B cell (primary cell): ENCODE data around the gene ANK2. TPM values are rescaled to one million over a fixed set of nuclear protein-coding genes. Genes with fewer than 3 reads are reported as not detected.

ENCODE experiments used
- ATAC-seq: fragments of 200-7000 bp; cut with Tn5 transposase; one replicate; pipeline ENCODE4 v1.10.0; 2021; ENCODE audit warnings: low read depth, mild to moderate bottlenecking, moderate number of reproducible peaks, moderate library complexity
- CTCF ChIA-PET: fragments of 350-600 bp; sonication (Branson Sonifier 250); formaldehyde crosslinking; loops from one replicate; lab custom pipeline; 2021; ENCODE audit warnings: antibody characterized with exemption, inconsistent platforms; lab: Charles Lee
- POLR2A ChIA-PET: fragments of 350-600 bp; sonication (Branson Sonifier 250); formaldehyde crosslinking; loops from one replicate; lab custom pipeline; 2021; ENCODE audit warnings: antibody characterized with exemption; lab: Charles Lee
- DNase-seq: peaks from one replicate; pipeline ENCODE4 v3.0.0; 2013
- H2AFZ ChIP-seq: 2 replicates; pipeline ENCODE4 v1.6.1; 2012; ENCODE audit warnings: mild to moderate bottlenecking, low read depth, low read length; ENCODE audit not compliant: insufficient read depth, poor library complexity, severe bottlenecking
- H3K27ac ChIP-seq, 2 donors: 1 replicate in 1 of 2; 2 replicates in 1 of 2; pipeline ENCODE4 v1.5.1; 2012 to 2013; ENCODE audit warnings: low read length in 2 of 2, mild to moderate bottlenecking in 2 of 2, moderate library complexity in 1 of 2
- H3K27me3 ChIP-seq, 4 experiments: fragments of 200-600 bp in 1 of 4; sonication (generic) in 1 of 4; replicated peaks in 1 of 4; 1 replicate in 2 of 4; 2 replicates in 2 of 4; pipeline versions ENCODE4 v1.6.1 to v1.7.0; 2013 to 2016; ENCODE audit warnings: low read length in 3 of 4, mild to moderate bottlenecking in 2 of 4, mixed read lengths in 1 of 4, moderate library complexity in 1 of 4; ENCODE audit not compliant: insufficient read depth in 4 of 4, control insufficient read depth in 3 of 4; ENCODE audit errors: control extremely low read depth in 1 of 4
- H3K36me3 ChIP-seq, 2 experiments: replicated peaks in 1 of 2; 1 replicate in 1 of 2; 2 replicates in 1 of 2; pipeline versions ENCODE4 v1.6.1 to v1.7.1; 2013; ENCODE audit warnings: low read length in 1 of 2; ENCODE audit not compliant: insufficient read depth in 2 of 2, control insufficient read depth in 1 of 2; ENCODE audit errors: control extremely low read depth in 1 of 2, extremely low read depth in 1 of 2
- H3K4me1 ChIP-seq, 2 donors: fragments of 200-600 bp in 1 of 2; sonication (generic) in 1 of 2; 1 replicate in 1 of 2; 2 replicates in 1 of 2; pipeline versions ENCODE4 v1.5.1 to v1.6.1; 2013 to 2017; ENCODE audit warnings: low read length in 2 of 2; ENCODE audit not compliant: control insufficient read depth in 2 of 2, insufficient read depth in 2 of 2
- H3K4me2 ChIP-seq: replicated peaks from 2 replicates; pipeline ENCODE3; 2012; ENCODE audit warnings: mild to moderate bottlenecking, low read depth, low read length; ENCODE audit not compliant: poor library complexity, severe bottlenecking
- H3K4me3 ChIP-seq, 5 experiments: fragments of 200-600 bp in 1 of 5; sonication (generic) in 1 of 5; 1 replicate in 3 of 5; 2 replicates in 2 of 5; pipeline versions ENCODE4 v1.5.1 to v1.7.0; 2011 to 2016; ENCODE audit warnings: low read length in 4 of 5, mild to moderate bottlenecking in 4 of 5, low read depth in 2 of 5, control low read depth in 1 of 5, moderate library complexity in 1 of 5; ENCODE audit not compliant: insufficient read depth in 1 of 5; ENCODE audit errors: control extremely low read depth in 1 of 5, extremely low read depth in 1 of 5
- H3K79me2 ChIP-seq: fragments of 200-600 bp; sonication (generic); one replicate; pipeline ENCODE4 v1.6.0; 2016; ENCODE audit warnings: low read length; ENCODE audit not compliant: control insufficient read depth, insufficient read depth
- H3K9ac ChIP-seq: fragments of 200-600 bp; sonication (generic); 2 replicates; pipeline ENCODE4 v1.6.1; 2017; ENCODE audit warnings: mild to moderate bottlenecking, low read length, moderate library complexity
- H3K9me3 ChIP-seq, 3 donors: one replicate each; pipeline versions ENCODE4 v1.6.1 to v1.7.1; 2013; ENCODE audit warnings: low read length in 2 of 3; ENCODE audit not compliant: control insufficient read depth in 2 of 3, insufficient read depth in 1 of 3; ENCODE audit errors: control extremely low read depth in 1 of 3
- H4K20me1 ChIP-seq: 2 replicates; pipeline ENCODE4 v1.6.0; 2012; ENCODE audit warnings: mild to moderate bottlenecking, low read length; ENCODE audit not compliant: insufficient read depth, control insufficient read depth, poor library complexity, severe bottlenecking
- H3K27ac Mint-ChIP-seq: one replicate; pipeline ENCODE4 v1.8.0; 2021; ENCODE audit warnings: mixed read lengths
- H3K27me3 Mint-ChIP-seq: one replicate; pipeline ENCODE4 v1.8.0; 2021; ENCODE audit warnings: mixed read lengths
- H3K4me1 Mint-ChIP-seq: one replicate; pipeline ENCODE4 v1.8.0; 2021; ENCODE audit warnings: mixed read lengths
- H3K4me3 Mint-ChIP-seq: one replicate; pipeline ENCODE4 v1.8.0; 2021; ENCODE audit warnings: mixed read lengths
- H3K9me3 Mint-ChIP-seq: one replicate; pipeline ENCODE4 v1.8.0; 2022; ENCODE audit warnings: mixed read lengths; ENCODE audit not compliant: insufficient read depth
- EZH2 ChIP-seq: IDR thresholded peaks from 2 replicates; pipeline ENCODE4 v1.6.1; 2012; ENCODE audit warnings: borderline replicate concordance, low read depth, mild to moderate bottlenecking, moderate library complexity, low read length; ENCODE audit not compliant: insufficient read depth, poor library complexity, severe bottlenecking
- WGBS: methylation state at CpG from one replicate; pipeline ENCODE4 v1.1.5; 2013; ENCODE audit warnings: missing lambda C conversion rate; ENCODE audit not compliant: insufficient coverage; 5-methylcytosine and 5-hydroxymethylcytosine counted together
- intact Hi-C: fragments of 100-400 bp; cut with micrococcal nuclease; formaldehyde crosslinking; loops from one replicate; pipeline ENCODE4 v1.10.0; 2022
- polyA plus RNA-seq: library from polyadenylated mRNA; depleted of rRNA; stranded (reverse); fragments of >200 nt; gene quantifications from 2 replicates; pipeline ENCODE4 v1.2.3, GENCODE V29; 2012
- total RNA-seq, 2 donors: library from RNA; stranded (reverse); fragments of 120-200 nt in 1 of 2; gene quantifications; 1 replicate in 1 of 2; 2 replicates in 1 of 2; pipeline versions ENCODE4 v1.2.3 to v1.2.4, GENCODE V29; 2013 to 2022
- TF ChIP-seq, protein P1 (sequence below): fragments of 200-600 bp; IDR thresholded peaks from one replicate; pipeline ENCODE4 v1.8.0; 2022; ENCODE audit warnings: antibody characterized with exemption, mild to moderate bottlenecking

Gene ANK2
- total and polyA plus RNA-seq, 2 donors (not counting 1 experiment from before 2014, with no cell fraction given) = 0.16 to 3.6 TPM

DNA sequence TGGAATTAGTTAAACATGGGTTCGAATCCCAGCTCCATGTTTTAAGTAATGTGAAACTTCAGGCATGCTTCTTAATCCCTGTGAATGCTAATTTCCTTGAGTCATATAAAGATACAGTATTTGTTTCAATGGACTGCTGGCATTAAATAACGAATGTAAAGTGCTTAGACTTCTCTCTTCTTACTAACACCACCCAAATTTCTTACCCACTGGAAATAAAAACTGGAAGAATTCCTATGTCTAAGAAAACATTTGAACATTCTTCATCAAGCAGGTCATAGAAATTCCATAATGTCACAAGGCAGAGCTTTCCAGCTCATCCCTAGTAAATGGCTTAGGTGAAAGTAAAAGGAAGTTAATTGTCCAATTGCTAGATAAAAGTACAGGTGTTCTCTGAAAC is 172.5 kb downstream of the ANK2 start:
- H3K4me1 Mint-ChIP-seq = no peaks in the 10 kb centered on the region
- Histone ChIP-seq H4K20me1 (no peaks in the 10 kb centered on the region), H3K4me2 (no peak overlapping the region), H3K27me3 (no peaks in the 10 kb centered on the region), H3K4me1 (no peaks in the 10 kb centered on the region), H2AFZ (no peak overlapping the region), H3K36me3 (no peaks in the 10 kb centered on the region), H3K79me2 (no peaks in the 10 kb centered on the region), H3K9me3 (no peaks in the 10 kb centered on the region), H3K9ac (no peak overlapping the region), H3K27ac (no peak overlapping the region), H3K4me3 (no peak overlapping the region)
- no peak overlapping the region for H3K27ac Mint-ChIP-seq
- no peak for DNase-seq
- ATAC-seq = no peak
- H3K4me3 Mint-ChIP-seq = no peak overlapping the region
- TF ChIP-seq, protein P1, sequence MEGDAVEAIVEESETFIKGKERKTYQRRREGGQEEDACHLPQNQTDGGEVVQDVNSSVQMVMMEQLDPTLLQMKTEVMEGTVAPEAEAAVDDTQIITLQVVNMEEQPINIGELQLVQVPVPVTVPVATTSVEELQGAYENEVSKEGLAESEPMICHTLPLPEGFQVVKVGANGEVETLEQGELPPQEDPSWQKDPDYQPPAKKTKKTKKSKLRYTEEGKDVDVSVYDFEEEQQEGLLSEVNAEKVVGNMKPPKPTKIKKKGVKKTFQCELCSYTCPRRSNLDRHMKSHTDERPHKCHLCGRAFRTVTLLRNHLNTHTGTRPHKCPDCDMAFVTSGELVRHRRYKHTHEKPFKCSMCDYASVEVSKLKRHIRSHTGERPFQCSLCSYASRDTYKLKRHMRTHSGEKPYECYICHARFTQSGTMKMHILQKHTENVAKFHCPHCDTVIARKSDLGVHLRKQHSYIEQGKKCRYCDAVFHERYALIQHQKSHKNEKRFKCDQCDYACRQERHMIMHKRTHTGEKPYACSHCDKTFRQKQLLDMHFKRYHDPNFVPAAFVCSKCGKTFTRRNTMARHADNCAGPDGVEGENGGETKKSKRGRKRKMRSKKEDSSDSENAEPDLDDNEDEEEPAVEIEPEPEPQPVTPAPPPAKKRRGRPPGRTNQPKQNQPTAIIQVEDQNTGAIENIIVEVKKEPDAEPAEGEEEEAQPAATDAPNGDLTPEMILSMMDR = no peak
- no peak for TF ChIP-seq EZH2
- H3K27me3 Mint-ChIP-seq = peaks cover 3% of the 10 kb centered on the region
- POLR2A ChIA-PET = no interaction called here
- H3K9me3 Mint-ChIP-seq = no peaks in the 10 kb centered on the region
- intact Hi-C loops = no loop called here
- CTCF ChIA-PET = no interaction called here
- 50% methylated on average over 1 of the region's 2 CpGs for WGBS

DNA sequence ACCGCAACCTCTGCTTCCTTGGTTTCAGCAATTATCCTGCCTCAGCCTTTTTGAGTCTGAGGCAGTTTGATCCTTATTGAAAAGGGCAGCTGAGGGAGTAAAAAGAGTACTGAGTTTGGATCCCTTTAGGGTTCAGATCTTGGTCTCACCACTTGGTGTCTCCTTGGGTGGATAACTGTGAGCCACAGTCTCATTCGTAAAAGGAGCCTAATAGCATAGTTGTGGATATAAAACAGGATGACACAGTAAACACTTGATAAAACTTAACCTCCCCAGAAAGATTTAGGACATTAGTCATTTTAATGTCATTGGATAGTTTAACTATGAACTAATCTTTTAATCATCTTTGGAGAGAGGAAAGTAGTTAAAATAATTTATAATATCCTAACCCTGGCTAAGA is 173.0 kb downstream of the ANK2 start:
- ATAC-seq = no peak

More for the DNA sequence above, 173.0 kb downstream of the ANK2 start:
- no peaks in the 10 kb centered on the region for H3K4me1 ChIP-seq
- H3K79me2 ChIP-seq = no peaks in the 10 kb centered on the region
- Mint-ChIP-seq H3K27ac (no peak overlapping the region), H3K27me3 (peaks cover 3% of the 10 kb centered on the region), H3K9me3 (no peaks in the 10 kb centered on the region), H3K4me3 (no peak overlapping the region), H3K4me1 (no peaks in the 10 kb centered on the region)
- H3K27ac ChIP-seq = no peak overlapping the region
- H3K9ac ChIP-seq = no peak overlapping the region
- POLR2A ChIA-PET = no interaction called here
- no peak overlapping the region for H3K4me2 ChIP-seq
- WGBS = no CpG with 5 or more reads among the region's 2 CpGs
- DNase-seq = no peak
- no peak overlapping the region for H2AFZ ChIP-seq
- TF ChIP-seq, protein P1 = no peak
- no peaks in the 10 kb centered on the region for H3K9me3 ChIP-seq
- no peaks in the 10 kb centered on the region for H3K36me3 ChIP-seq
- H3K4me3 ChIP-seq = no peak overlapping the region
- CTCF ChIA-PET = no interaction called here
- intact Hi-C loops = no loop called here
- no peaks in the 10 kb centered on the region for H4K20me1 ChIP-seq
- H3K27me3 ChIP-seq = no peaks in the 10 kb centered on the region
